Tibial nerve (tissue), 4 donors: ENCODE measurements around the gene ATG101.

ENCODE experiments used
- CTCF ChIP-seq, 5 experiments: fragments of 200-600 bp in 3 of 5; fragments of 450-650 bp in 2 of 5; sonication (generic) in 3 of 5; IDR thresholded peaks; one replicate each; pipeline ENCODE4 v1.5.1; 2016 to 2019; ENCODE audit warnings: antibody characterized with exemption in 5 of 5, mild to moderate bottlenecking in 3 of 5, moderate library complexity in 2 of 5
- EP300 ChIP-seq, 2 donors: sonication (generic); formaldehyde crosslinking; IDR thresholded peaks; one replicate each; pipeline ENCODE4 v1.6.1; 2017; ENCODE audit warnings: antibody characterized with exemption in 2 of 2, mild to moderate bottlenecking in 1 of 2
- POLR2A ChIP-seq, 2 donors: fragments of 450-650 bp; IDR thresholded peaks; one replicate each; pipeline ENCODE4 v1.6.1; 2017; ENCODE audit warnings: antibody characterized with exemption in 2 of 2, mild to moderate bottlenecking in 2 of 2, moderate library complexity in 2 of 2

GRCh38 chr12:52038447-52038846 is 31.3 kb upstream of the ATG101 start:
- TF ChIP-seq CTCF (IDR thresholded peaks at IDR 0.05) (peak in 1 of 5 experiments; percentile 10), POLR2A (IDR thresholded peaks at IDR 0.05) (peak in 1 of 2 donors; percentile 25), EP300 (IDR thresholded peaks at IDR 0.05) (peak in 1 of 2 donors; percentile 30)
